Lower leg skin (tissue), 4 donors: ENCODE data around the gene PJA2. TPM values are rescaled to one million over a fixed set of nuclear protein-coding genes. Genes with fewer than 3 reads are reported as not detected.

Experiments
- DNase-seq, 2 donors: peaks; one replicate each; pipeline ENCODE4 v3.0.0-alpha.2; 2019; ENCODE audit warnings: low spot score in 2 of 2
- H3K4me3 ChIP-seq: fragments of 200-600 bp; sonication (generic); 2 replicates; pipeline ENCODE4 v1.5.1; 2017; ENCODE audit warnings: mild to moderate bottlenecking, low read depth; ENCODE audit not compliant: poor library complexity, severe bottlenecking
- CTCF ChIP-seq, 3 donors: fragments of 450-650 bp; IDR thresholded peaks; one replicate each; pipeline ENCODE4 v1.5.1; 2016; ENCODE audit warnings: antibody characterized with exemption in 3 of 3, mild to moderate bottlenecking in 3 of 3, moderate library complexity in 2 of 3
- POLR2A ChIP-seq, 2 donors: fragments of 450-650 bp; IDR thresholded peaks; one replicate each; pipeline ENCODE4 v1.6.1; 2016 to 2017; ENCODE audit warnings: antibody characterized with exemption in 2 of 2, mild to moderate bottlenecking in 1 of 2, moderate library complexity in 1 of 2
- WGBS, 2 donors: methylation state at CpG; one replicate each; pipeline ENCODE4 v1.1.5; 2018; 5-methylcytosine and 5-hydroxymethylcytosine counted together
- intact Hi-C: fragments of 100-400 bp; cut with DNase I; formaldehyde crosslinking; loops from one replicate; pipeline ENCODE4 v1.15.0; 2023; ENCODE audit warnings: low total_unique reads
- total RNA-seq, 4 donors: library from RNA; depleted of rRNA; stranded (reverse); fragments of >200 nt; gene quantifications; one replicate each; pipeline ENCODE4 v1.1.0, GENCODE V29; 2016

The PJA2 gene
- total RNA-seq, 4 donors from 2014 or later, result 49.7 to 65.4 (median 54.8) TPM

GRCh38 chr5:109370343-109370742 lies 39.4 kb downstream of the PJA2 start:
- 86% methylated on average over 2 of the region's 2 CpGs for WGBS, 2 donors
- TF ChIP-seq POLR2A (IDR thresholded peaks at IDR 0.05), result no peak
- TF ChIP-seq CTCF (IDR thresholded peaks at IDR 0.05), result no peak
- intact Hi-C loops, result no loop called here
- H3K4me3 ChIP-seq, result no peak overlapping the region
- no peak for DNase-seq

- intact Hi-C loops, result no loop called here
- no peak overlapping the region for H3K4me3 ChIP-seq
- no peak for DNase-seq
- TF ChIP-seq POLR2A (IDR thresholded peaks at IDR 0.05) (no peak), CTCF (IDR thresholded peaks at IDR 0.05) (no peak)
Measured at GRCh38 chr5:109365653-109366052, 44.1 kb downstream of the PJA2 start.

GRCh38 chr5:109364977-109365376 lies 44.8 kb downstream of the PJA2 start:
- intact Hi-C loops, result no loop called here
- H3K4me3 ChIP-seq, result no peak overlapping the region
- 97 to 98% methylated on average over 3 of the region's 3 CpGs for WGBS, 2 donors
- TF ChIP-seq CTCF (IDR thresholded peaks at IDR 0.05) (no peak), POLR2A (IDR thresholded peaks at IDR 0.05) (no peak)
- DNase-seq, result no peak

- intact Hi-C loops, result no loop called here
- TF ChIP-seq CTCF (IDR thresholded peaks at IDR 0.05) (no peak), POLR2A (IDR thresholded peaks at IDR 0.05) (no peak)
- DNase-seq, result no peak
- 78 to 79% methylated on average over 3 of the region's 3 CpGs for WGBS, 2 donors
- H3K4me3 ChIP-seq, result no peak overlapping the region
Measured at GRCh38 chr5:109359642-109360041, 50.1 kb downstream of the PJA2 start.

GRCh38 chr5:109357807-109358206 lies 52.0 kb downstream of the PJA2 start:
- no peak for TF ChIP-seq POLR2A (IDR thresholded peaks at IDR 0.05)
- no peak for TF ChIP-seq CTCF (IDR thresholded peaks at IDR 0.05)
- 85 to 91% methylated on average over 2 of the region's 2 CpGs for WGBS, 2 donors
- intact Hi-C loops, result no loop called here
- DNase-seq, result no peak
- H3K4me3 ChIP-seq, result no peak overlapping the region

GRCh38 chr5:109354761-109355160 lies 55.0 kb downstream of the PJA2 start:
- no peak for TF ChIP-seq CTCF (IDR thresholded peaks at IDR 0.05)
- no peak for TF ChIP-seq POLR2A (IDR thresholded peaks at IDR 0.05)
- intact Hi-C loops, result no loop called here
- WGBS, 2 donors, result 92 to 98% methylated on average over 2 of the region's 2 CpGs
- no peak for DNase-seq
- H3K4me3 ChIP-seq, result no peak overlapping the region
